GM18505 (cell line): ENCODE measurements around the gene LYZL2.

ENCODE experiments used
- ATAC-seq: cut with Tn5 transposase; IDR thresholded peaks from one replicate; pipeline ENCODE4 v1.9.1; 2021; ENCODE audit not compliant: unreplicated experiment
- POLR2A ChIP-seq: IDR thresholded peaks from 4 replicates; pipeline ENCODE4 v1.6.1; 2011; ENCODE audit warnings: borderline replicate concordance; ENCODE audit not compliant: insufficient read depth, insufficient read length; ENCODE audit errors: extremely low read depth

Gene LYZL2

DNA sequence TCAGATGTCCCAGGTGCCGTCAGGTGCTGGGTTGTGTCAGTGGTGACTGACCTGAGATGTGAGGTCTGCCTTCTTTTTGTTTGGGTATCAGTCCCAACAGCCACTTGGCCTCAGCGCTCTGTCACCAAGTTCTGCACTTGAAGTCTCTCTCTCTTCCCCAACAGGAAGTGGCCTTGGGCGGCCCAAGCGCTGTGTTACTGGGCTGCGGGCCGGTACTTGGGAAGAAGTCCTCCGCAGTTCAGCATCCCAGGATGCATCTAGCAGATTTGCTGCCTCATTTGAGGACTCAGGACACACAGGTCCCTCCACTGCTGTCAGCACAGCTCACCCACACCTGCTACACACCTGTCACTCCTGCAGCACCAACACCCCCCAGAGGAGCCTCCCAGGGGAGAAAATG, 40.1 kb downstream of the LYZL2 start:
- no peak for TF ChIP-seq POLR2A

DNA sequence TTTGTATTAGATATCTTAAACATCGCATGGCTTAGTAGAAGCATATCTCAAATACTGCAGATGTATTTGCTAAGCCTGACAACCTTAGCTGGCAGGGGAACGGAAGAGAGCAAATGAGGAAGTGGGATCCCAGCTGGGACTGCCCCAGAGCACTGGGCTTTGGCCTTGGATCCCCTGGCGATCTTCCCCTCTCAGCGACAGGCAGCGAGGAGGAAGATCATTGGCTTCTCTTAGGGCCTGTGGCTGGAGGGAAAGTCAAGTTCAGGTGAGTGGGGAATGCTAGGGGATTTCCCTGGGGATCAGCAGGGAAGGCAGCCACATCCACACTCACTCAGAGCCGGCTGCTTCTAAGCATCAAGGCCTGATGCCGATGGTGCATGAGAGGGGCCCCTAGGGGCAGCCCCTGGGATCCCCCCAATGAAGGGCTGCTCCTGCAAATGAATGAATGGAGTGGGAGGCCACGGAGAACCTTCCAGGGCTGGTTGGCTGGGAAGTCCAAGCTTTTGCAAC, 42.0 kb downstream of the LYZL2 start:
- no peak for TF ChIP-seq POLR2A
- peak; percentile 85 for ATAC-seq

More for the DNA sequence above, 40.1 kb downstream of the LYZL2 start:
- no peak for ATAC-seq

DNA sequence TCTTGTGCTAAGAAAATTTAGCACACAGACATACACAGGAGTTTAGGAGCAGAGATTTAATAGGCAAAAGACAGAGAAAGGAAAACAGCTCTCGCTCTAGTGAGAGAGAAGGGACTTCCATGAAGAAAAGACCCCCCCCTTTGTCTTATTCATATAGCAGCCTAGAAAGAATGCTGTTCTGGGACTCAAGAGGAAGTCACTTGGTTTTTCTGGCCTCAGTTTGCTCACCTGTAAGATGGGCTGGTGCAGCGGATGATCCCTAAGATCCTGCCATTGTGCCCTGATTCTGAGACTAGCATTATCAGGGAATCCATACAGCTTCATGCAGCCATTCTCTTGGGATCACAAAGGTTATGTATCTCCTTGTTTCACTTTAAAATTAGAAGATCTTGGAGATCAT, 42.7 kb downstream of the LYZL2 start:
- ATAC-seq: no peak
- TF ChIP-seq POLR2A: no peak

DNA sequence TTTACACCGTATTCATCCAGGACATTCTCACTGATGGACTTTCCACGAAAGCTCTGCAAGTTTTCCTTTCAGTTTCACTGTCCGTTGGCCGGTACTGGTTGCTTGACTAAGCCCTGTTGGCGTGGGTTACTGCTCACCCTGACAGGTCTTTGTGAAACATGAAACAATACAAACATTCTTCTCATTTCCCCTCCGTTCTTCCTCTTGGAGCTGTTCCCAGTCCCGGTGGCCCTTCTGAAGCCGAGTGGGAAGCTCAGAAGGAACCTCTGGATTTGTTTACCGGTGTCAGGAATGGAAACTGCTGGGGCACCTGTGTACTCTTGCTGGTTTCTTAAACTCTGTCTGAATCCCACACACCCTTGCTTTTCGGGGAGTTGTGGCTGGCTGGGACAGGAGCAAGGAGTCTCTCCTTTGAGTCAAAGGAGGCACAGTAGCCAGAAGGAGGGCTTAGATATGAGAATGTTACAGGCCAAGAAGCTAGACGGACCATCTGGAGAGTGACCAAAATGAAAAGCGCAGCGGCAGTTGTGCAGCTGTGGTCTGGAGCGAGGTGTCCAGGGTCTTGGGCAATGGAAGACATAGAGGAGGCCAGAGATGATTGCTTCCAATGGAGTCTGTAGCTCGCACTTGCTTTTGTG, 45.7 kb downstream of the LYZL2 start:
- peak; percentile 38 for ATAC-seq
- TF ChIP-seq POLR2A: no peak

DNA sequence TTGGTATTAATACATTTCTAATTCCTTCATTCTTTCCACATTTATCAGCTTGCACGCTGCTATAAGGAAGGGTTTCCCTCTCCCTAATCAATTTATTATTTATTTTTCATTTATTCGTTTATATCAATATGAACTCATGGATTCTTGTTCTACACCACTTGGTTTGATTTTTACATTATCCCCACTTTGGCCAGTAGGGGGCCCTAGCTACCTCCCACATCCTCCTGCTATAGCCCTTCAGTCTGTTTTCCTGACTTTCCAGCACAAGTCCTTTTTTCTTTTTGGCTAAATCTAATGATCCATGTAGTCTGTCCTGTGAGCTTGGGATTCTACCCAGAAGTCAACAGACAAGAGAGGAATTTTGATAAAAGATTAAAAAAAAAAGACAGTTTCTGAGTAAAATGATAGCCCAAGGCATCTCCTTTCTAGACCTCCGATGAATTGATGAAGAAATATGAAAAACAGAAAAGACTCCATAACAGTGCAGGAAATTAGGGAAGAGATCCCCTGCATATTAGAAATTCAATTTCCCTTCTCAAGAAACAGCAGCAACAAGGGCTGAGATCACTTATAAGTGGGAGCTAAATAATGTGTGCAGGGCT, 47.7 kb downstream of the LYZL2 start:
- ATAC-seq: no peak
- TF ChIP-seq POLR2A: no peak

DNA sequence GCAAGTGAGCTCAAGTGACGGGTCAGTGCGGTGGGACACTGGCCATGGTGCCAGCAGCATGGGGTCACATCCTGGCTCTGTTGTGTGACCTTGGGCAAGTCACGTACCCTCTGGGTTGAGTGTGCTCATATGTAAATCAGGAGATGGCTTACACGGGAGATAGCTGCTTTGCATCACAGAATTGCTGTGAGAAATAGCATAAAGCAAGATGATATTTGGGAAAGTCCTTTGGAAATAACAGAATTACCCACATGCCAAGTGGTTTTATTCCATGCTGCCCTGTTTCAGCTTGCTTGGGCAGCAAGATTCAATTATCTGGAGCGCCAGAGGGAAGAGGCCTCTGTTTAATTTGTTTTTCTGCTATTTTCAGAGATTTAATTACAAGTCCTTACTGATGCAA, 48.9 kb downstream of the LYZL2 start:
- no peak for TF ChIP-seq POLR2A
- ATAC-seq: no peak

DNA sequence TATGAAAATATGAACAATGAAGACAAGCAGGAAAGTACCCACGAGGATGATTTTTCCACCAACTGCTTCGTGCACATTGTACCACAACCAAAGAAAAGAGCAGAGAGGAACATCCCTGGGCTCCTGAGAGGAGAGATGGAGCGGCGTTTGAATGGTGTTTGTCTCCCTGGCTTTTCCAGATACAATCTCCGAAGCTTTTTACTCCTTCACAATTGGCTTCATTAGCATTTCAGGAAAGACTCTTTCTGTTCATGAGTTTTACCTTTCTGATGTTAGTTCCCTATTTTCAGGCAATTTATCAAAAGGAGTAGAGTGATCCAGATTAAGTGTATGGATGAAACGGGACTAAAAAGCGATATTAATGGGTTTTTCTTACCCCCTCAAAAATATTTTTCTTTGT, 49.3 kb downstream of the LYZL2 start:
- no peak for ATAC-seq
- TF ChIP-seq POLR2A: no peak

DNA sequence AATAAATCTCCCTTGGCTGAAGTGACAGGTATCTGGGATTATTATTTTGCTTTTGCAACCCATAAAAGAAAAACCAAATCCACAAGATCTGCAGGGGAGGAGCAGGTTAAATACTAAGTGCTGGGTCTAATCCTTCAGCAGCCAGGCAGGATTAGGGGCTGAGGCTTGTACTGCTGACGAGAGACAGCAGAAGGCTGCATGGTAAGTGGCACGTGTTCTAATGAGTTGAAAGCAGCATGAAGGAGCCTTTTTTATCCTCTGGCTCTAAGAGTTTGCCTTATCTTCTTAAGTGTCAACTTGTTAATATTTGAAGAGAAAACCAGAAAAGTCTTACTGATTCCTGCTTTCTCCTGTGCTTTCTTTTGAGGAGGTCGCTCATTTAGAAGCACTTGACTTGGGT, 50.0 kb downstream of the LYZL2 start:
- no peak for TF ChIP-seq POLR2A
- ATAC-seq: no peak

DNA sequence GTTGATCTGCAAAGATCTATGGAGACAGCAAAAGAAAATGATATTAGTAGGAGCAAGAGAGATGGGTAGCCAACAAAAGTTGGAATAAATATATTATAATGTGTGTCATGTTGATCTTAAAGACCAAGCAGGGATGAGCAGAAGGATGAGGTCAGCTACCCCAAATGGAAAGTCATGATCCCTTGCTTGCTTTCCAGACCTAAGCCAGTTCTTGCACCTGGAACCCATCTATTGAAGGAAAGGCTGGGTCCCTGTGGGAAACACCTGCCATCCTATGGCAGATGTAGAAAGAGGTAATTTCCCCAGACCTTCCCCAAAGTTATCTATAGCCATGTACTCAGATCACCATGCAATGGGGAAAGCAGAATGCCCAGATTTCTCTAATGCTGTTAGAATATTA, 52.5 kb downstream of the LYZL2 start:
- no peak for TF ChIP-seq POLR2A
- ATAC-seq: no peak

DNA sequence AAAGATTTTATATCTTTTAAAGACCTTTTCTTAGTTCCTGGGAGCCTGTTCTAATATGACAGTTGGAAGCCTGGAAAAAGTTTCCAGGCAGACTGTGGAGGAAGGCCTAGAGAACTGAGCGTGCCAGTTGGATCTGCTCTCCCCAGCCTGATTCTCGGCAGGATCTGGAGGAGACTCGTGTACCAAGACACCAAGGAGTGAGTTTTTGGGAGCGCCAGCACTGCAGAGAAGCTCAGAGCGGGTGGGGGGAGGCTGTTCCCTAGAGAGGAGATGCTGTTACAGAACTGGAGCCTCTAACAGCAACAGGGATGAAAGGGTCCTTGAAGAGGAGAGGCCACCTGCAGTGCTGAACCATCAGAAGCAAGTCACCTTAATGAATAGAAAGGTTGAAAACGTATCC, 52.9 kb downstream of the LYZL2 start:
- no peak for TF ChIP-seq POLR2A

DNA sequence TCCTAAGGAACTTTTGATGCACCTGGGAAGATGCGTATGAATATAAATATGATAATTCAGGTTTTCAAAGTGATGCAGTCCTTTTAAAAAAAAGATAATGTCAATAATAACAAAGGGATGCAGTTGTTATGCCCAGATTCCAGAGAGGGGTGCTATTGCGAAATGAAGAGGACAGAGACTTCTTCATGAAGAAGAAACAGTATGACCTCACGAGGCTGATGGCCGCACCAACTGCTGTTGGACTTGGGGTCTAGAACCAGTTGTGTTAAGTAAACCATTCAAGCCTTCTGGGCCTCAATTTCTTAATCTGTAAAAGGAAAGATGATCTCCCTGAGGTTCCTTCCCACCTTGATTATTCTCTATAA, 55.1 kb downstream of the LYZL2 start:
- no peak for ATAC-seq
- TF ChIP-seq POLR2A: no peak

More for the DNA sequence above, 52.9 kb downstream of the LYZL2 start:
- no peak for ATAC-seq

DNA sequence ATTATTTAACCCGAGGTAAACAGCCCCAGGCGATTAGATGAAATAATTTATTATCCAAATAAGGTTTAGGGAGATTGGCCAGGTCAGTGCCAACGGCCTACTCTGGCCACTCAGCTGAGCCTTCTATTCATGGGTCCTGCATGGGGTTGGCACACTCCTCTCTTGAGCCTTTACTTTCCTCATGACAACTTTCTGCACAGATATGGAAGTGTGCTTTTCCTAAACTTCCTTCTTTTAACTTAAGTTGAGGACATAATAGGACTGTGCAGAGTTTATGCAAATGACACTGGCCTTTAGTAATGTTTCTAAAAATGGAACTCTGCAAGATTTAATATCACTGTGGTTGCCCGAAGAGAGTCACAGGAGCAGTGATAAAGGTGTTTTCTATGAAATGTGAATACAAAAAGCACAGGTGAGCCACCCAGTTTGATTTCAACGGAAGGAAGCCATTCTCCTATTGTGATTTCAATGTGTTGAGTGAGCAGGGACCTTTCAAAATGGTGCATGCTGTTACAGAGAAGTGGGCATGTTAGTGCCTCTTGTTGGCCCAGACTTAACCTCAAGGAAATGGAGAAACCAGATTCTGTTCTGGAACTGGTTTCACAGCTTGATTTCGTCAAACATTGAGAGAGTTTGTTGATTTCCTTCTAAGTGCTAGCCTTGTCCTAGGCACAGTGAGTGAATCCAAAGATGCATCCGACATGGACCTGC, 55.7 kb downstream of the LYZL2 start:
- TF ChIP-seq POLR2A: no peak
- no peak for ATAC-seq

DNA sequence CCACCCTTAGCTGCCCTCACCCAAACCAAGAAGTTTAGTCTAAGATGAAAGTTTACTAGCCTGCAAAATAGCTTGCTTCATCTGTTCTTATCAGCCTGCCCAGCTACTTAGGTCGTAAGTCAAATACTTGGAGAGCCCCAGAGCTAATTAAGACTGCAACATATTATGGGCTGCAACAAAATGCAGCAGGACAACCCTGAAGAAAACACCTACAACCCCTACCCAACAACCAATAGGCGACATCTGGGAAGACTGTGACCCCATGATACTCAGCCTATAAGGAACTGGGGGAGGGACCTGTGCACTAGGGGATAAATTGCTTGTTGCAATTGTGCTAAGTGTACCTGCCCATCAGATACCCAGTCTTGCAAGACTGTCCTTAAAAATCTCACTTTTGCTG, 64.1 kb downstream of the LYZL2 start:
- TF ChIP-seq POLR2A: no peak
- ATAC-seq: no peak

DNA sequence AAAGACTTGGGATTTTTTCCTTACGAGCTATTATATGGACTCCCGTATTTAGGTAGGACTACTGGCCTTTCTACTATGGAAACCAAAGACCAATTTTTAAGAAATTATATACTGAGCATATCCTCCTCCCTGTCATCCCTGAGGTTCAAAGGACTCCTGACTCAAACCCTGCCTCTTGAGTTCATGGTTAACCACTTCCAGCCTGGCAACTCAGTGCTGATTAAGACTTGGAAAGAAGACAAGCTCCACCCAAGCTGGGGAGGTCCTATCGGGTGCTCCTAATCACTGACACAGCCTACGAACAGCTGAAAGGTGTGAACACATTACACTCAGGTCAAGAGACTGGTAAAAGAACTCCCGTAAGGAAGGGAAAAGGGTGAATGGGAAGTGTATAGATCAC, 66.8 kb downstream of the LYZL2 start:
- no peak for TF ChIP-seq POLR2A
- ATAC-seq: no peak
